GM19468 (cell line): ENCODE data around the gene UMODL1.

Experiments
- ATAC-seq: cut with Tn5 transposase; IDR thresholded peaks from one replicate; pipeline ENCODE4 v1.9.1; 2021; ENCODE audit warnings: mild to moderate bottlenecking, moderate library complexity, moderate number of reproducible peaks; ENCODE audit not compliant: unreplicated experiment; ENCODE audit errors: extremely low read depth

Gene UMODL1

GRCh38 chr21:42071146-42071737 is at the start of gene UMODL1:
UMODL1 (plus strand) TSS chr21:42071317; CDS start chr21:42071317, 0 bp downstream.
- no peak for ATAC-seq

- ATAC-seq, result no peak
These were observed 49.6 kb upstream of the UMODL1 start for GRCh38 chr21:42021371-42022090.

- ATAC-seq, result no peak
These were observed 49.1 kb upstream of the UMODL1 start for GRCh38 chr21:42022091-42022430.

- ATAC-seq, result no peak
These were observed 48.2 kb upstream of the UMODL1 start for GRCh38 chr21:42022906-42023305.

GRCh38 chr21:42025376-42026081 is 45.6 kb upstream of the UMODL1 start:
- no peak for ATAC-seq

GRCh38 chr21:42026082-42026435 is 45.1 kb upstream of the UMODL1 start:
- no peak for ATAC-seq

- ATAC-seq, result no peak
These were observed 43.9 kb upstream of the UMODL1 start for GRCh38 chr21:42027085-42027821.

- no peak for ATAC-seq
These were observed 43.0 kb upstream of the UMODL1 start for GRCh38 chr21:42027822-42028765.

GRCh38 chr21:42028766-42029425 is 42.2 kb upstream of the UMODL1 start:
- ATAC-seq, result no peak

- no peak for ATAC-seq
These were observed 40.8 kb upstream of the UMODL1 start for GRCh38 chr21:42030311-42030710.

- ATAC-seq, result no peak
These were observed 39.9 kb upstream of the UMODL1 start for GRCh38 chr21:42031241-42031640.

- ATAC-seq, result no peak
These were observed 39.3 kb upstream of the UMODL1 start for GRCh38 chr21:42031816-42032215.

GRCh38 chr21:42032266-42032665 is 38.9 kb upstream of the UMODL1 start:
- no peak for ATAC-seq

- ATAC-seq, result no peak
These were observed 38.1 kb upstream of the UMODL1 start for GRCh38 chr21:42032968-42033367.

GRCh38 chr21:42036313-42036712 is 34.8 kb upstream of the UMODL1 start:
- no peak for ATAC-seq

- no peak for ATAC-seq
These were observed 33.6 kb upstream of the UMODL1 start for GRCh38 chr21:42037516-42037915.

- ATAC-seq, result no peak
These were observed 33.2 kb upstream of the UMODL1 start for GRCh38 chr21:42037943-42038342.

GRCh38 chr21:42038393-42038792 is 32.7 kb upstream of the UMODL1 start:
- no peak for ATAC-seq

GRCh38 chr21:42038826-42039425 is 32.2 kb upstream of the UMODL1 start:
- no peak for ATAC-seq
